Measurements from ENCODE around the gene MARCHF10.

DNA sequence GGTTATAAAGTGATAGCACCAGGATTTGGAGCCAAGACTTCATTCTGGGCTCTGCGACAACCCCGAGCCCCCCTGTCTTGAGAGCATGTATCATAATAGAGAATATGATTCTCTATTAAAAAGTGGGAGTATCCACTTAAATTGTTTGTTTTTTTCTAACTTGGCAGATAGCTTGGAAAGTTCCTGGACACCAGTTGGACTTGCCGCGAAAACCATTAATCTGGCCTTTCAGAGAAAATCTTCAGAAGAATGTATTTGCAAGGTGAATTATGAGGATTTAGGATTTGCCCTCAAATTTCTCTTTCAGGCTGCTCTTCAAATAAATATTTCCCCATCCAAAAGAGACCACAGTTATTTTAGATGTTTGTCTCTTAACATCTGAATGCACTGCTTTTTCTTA lies 53.5 kb downstream of the MARCHF10 start:
- TF ChIP-seq TCF7L2 (IDR thresholded peaks at IDR 0.05; ENCODE audit: borderline replicate concordance, extremely low read depth, insufficient read depth, insufficient read length) (no peak), EZH2phosphoT487 (IDR thresholded peaks at IDR 0.05; ENCODE audit: borderline replicate concordance) (no peak), POLR2A (IDR thresholded peaks at IDR 0.05; ENCODE audit: borderline replicate concordance, extremely low read depth, insufficient read depth, insufficient read length) (no peak), EZH2 (IDR thresholded peaks at IDR 0.05) (no peak), POLR2AphosphoS5 (IDR thresholded peaks at IDR 0.05; ENCODE audit: low read depth, low read length) (no peak), SP1 (IDR thresholded peaks at IDR 0.05; ENCODE audit: low read depth) (no peak), ZNF274 (IDR thresholded peaks at IDR 0.05; ENCODE audit: low read depth, low read length) (no peak), SRF (IDR thresholded peaks at IDR 0.05; ENCODE audit: low read depth) (no peak)
- TF ChIP-seq, protein P1, sequence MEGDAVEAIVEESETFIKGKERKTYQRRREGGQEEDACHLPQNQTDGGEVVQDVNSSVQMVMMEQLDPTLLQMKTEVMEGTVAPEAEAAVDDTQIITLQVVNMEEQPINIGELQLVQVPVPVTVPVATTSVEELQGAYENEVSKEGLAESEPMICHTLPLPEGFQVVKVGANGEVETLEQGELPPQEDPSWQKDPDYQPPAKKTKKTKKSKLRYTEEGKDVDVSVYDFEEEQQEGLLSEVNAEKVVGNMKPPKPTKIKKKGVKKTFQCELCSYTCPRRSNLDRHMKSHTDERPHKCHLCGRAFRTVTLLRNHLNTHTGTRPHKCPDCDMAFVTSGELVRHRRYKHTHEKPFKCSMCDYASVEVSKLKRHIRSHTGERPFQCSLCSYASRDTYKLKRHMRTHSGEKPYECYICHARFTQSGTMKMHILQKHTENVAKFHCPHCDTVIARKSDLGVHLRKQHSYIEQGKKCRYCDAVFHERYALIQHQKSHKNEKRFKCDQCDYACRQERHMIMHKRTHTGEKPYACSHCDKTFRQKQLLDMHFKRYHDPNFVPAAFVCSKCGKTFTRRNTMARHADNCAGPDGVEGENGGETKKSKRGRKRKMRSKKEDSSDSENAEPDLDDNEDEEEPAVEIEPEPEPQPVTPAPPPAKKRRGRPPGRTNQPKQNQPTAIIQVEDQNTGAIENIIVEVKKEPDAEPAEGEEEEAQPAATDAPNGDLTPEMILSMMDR (IDR thresholded peaks at IDR 0.05 in 2 of 3, conservative IDR thresholded peaks at IDR 0.05 in 1 of 3; ENCODE audit: borderline replicate concordance in 1 of 3, insufficient read depth in 1 of 3, low read depth in 2 of 3, low read length in 2 of 3), result no peak
- TF ChIP-seq, protein P2, sequence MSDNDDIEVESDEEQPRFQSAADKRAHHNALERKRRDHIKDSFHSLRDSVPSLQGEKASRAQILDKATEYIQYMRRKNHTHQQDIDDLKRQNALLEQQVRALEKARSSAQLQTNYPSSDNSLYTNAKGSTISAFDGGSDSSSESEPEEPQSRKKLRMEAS (IDR thresholded peaks at IDR 0.05), result no peak
- TF ChIP-seq, protein P3, sequence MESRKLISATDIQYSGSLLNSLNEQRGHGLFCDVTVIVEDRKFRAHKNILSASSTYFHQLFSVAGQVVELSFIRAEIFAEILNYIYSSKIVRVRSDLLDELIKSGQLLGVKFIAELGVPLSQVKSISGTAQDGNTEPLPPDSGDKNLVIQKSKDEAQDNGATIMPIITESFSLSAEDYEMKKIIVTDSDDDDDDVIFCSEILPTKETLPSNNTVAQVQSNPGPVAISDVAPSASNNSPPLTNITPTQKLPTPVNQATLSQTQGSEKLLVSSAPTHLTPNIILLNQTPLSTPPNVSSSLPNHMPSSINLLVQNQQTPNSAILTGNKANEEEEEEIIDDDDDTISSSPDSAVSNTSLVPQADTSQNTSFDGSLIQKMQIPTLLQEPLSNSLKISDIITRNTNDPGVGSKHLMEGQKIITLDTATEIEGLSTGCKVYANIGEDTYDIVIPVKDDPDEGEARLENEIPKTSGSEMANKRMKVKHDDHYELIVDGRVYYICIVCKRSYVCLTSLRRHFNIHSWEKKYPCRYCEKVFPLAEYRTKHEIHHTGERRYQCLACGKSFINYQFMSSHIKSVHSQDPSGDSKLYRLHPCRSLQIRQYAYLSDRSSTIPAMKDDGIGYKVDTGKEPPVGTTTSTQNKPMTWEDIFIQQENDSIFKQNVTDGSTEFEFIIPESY (IDR thresholded peaks at IDR 0.05; ENCODE audit: extremely low read depth, insufficient replicate concordance, low read length), result no peak
